Umbilical cord (tissue), 2 donors: ENCODE data around the gene RIMBP2. TPM values are rescaled to one million over a fixed set of nuclear protein-coding genes. Genes with fewer than 3 reads are reported as not detected.

Experiments used
- DNase-seq: peaks from one replicate; pipeline ENCODE4 v3.0.0-alpha.2; 2015; ENCODE audit warnings: low spot score
- total RNA-seq: library from RNA; depleted of rRNA; stranded (reverse); fragments of >200 nt; gene quantifications from one replicate; pipeline ENCODE4 v1.2.3, GENCODE V29; 2014; ENCODE audit warnings: low replicate concordance; ENCODE audit not compliant: insufficient read depth

Gene RIMBP2
- total RNA-seq, 1 donor from 2014 or later, result 1.9 TPM

- no peak for DNase-seq
Measured at GRCh38 chr12:130465046-130465445, 251.1 kb downstream of the RIMBP2 start.

GRCh38 chr12:130463818-130464670 lies 252.1 kb downstream of the RIMBP2 start:
- no peak for DNase-seq

- no peak for DNase-seq
Measured at GRCh38 chr12:130463275-130463658, 252.8 kb downstream of the RIMBP2 start.

DNA sequence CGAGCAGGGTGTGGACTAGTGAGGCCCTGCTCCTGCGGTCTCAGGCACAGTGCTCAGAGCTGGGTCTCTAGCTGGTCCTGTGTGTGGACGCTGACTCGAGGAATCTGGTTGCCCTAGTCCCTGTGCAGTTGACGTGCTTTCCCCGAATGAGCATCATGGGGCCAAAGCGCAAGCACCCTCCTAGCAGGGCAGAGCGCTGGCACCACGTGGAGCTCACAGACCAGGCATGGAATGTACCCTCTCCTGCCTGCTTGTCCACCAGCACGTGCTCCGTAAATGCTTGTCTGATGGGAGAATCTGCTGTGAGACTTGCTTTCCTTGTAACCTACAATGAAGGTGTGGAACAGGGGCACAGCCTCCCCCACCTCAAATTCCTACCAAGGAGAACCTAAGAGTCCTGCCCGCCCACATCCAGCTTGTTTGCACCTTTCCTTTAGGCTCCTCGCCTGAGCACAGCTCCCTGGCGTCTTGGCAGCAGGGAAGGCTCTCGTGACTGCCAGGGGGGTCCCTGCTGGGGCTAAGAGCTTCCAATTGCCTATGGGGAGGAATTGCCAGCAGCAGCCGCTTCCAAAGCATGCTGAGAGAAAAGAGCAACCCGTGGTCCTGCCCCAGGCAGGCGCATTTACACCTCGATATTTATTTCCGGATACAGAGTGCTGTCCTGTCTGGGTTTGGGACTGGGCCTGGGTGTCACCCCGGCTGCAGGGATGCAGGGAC lies 253.4 kb downstream of the RIMBP2 start:
- no peak for DNase-seq

- DNase-seq, result no peak
Measured at GRCh38 chr12:130461839-130462557, 254.1 kb downstream of the RIMBP2 start.

- DNase-seq, result no peak
Measured at GRCh38 chr12:130461447-130461815, 254.7 kb downstream of the RIMBP2 start.

GRCh38 chr12:130460611-130461446 lies 255.3 kb downstream of the RIMBP2 start:
- DNase-seq, result no peak

GRCh38 chr12:130459916-130460315 lies 256.2 kb downstream of the RIMBP2 start:
- no peak for DNase-seq

DNA sequence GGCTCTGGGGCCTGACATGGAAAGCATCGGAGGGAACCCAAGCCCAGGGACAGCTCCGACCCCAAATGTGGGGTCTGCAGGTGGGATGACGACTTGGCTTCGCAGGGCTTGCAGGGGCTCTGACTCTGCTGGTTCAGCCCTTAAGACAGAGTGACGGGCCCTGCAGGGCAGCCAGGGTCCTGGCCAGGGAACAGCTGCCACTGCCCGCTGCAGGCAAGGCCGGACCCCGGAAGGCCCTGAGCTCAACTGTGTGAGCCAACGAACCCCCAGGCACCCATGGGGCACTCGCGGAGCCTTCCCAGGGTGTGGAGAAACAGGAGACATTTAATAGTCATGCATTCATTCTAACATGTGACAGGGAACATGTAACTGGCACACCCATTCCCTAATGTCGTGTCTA lies 257.8 kb downstream of the RIMBP2 start:
- no peak for DNase-seq

- no peak for DNase-seq
Measured at GRCh38 chr12:130457215-130457614, 258.9 kb downstream of the RIMBP2 start.

DNA sequence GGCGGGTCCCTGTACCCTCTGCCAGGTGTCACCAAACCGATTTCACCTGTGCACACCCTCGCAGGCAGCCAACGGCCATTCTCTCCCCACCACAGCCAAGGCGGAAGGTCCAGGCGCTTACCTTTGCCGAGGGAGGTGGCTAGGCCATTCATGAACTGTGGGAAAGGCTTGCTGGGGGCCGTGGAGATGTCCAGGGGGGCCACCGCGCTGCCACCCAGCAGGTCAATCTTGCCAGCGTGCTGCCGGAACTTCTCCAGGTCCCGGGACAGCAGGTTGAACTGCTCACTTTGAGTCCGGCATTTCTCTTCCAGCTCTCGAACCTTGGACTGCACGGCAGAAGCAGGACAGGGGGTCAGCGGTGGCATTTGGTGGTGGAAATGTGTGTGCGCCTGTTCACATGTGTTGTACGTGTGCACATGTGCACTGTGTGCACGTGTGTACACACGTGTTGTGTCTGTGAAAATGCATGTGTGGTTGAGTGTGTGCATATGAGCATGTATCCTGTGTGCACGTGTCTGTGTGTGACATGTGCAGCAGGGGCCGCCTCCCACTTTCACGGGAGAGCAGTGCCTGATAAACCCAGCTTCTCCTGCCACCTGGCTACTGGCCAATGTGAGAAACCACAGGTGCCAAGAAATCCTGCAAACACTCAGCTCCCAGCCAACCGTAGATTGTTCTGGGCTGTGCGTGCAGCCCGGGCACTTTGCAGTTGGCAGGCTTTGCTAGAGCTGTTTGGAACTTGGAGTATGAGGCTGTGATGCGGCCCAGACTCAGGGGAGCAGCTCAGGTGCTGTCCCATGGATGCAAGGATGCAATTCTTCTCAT lies 259.5 kb downstream of the RIMBP2 start:
- DNase-seq, result no peak

GRCh38 chr12:130455161-130455560 lies 260.9 kb downstream of the RIMBP2 start:
- DNase-seq, result no peak

DNA sequence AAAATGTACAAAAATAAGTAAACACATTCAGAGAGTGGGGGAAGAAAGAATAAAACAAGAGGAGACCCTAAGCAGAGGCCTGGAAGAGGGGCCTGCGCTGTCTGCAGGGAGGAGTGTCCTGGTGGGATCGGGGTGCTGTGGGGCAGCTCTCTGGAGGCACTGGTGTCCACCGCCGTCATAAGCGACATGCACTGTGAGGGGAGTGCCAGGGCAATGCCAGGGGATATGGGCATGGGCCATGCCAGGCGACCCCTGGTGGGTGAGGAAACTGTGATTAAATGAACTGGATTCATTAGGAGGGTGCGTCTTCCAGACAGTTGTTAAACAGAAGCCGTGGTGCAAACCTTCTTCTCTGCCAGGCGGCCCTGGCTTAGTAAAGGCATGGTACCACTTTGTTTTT lies 261.8 kb downstream of the RIMBP2 start:
- DNase-seq, result no peak

DNA sequence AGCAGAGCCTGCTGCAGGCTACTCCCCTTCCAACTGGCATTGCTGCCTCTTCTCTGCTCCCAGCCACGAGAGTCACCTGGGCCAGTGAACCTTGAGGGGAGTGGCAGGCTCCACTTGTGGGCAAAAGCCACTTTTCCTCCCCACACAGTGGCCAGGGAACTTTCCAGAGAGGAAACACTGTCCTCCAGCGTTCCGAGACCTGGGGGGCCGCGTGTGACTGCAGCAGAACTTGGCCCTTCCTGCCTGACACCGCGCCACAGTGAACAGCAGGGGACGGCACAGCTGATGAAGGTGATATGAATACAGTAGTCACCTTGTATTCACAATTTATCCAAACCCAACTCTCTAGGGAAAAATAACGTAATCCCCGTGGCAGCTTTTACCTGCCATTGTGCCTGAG lies 263.6 kb downstream of the RIMBP2 start:
- no peak for DNase-seq

GRCh38 chr12:130451001-130451930 lies 264.8 kb downstream of the RIMBP2 start:
- DNase-seq, result no peak

GRCh38 chr12:130449291-130449690 lies 266.8 kb downstream of the RIMBP2 start:
- DNase-seq, result no peak

DNA sequence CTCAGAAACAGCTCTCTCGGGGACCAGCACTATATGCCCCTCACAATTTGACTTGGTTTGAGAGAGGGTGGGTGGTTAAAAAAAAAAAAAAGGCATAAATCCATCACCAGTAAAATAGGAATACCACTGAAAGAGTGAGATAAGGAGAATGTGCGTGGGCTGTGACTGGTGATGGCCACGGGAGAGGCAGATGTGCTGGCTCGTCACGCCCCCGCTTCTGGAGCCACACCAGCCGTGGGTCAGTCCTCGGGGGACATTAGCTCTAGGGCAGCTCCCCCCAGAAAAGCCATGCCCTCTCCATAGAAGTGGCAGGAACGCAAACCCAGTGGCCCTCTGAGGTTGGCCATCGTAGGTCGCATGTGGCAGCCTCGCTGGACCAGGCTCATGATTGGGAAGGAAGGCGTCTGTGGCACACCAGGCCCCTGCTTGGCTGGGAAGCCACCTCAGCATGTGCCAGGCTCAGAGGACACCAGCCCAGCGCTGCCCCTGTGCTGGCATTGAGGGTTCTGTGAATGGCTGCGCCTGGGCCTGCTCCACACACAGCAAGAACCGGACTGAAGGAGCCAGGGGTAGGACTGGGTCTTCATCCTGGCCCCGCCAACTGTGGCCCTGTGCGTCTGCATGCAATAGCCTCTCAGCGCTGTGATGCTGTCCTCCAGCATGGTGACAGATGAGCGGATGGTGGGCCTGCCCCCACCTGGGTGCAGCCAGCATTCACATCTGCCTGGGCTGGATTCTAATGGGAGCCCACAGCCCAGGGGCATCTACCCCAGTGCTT lies 267.9 kb downstream of the RIMBP2 start:
- no peak for DNase-seq

DNA sequence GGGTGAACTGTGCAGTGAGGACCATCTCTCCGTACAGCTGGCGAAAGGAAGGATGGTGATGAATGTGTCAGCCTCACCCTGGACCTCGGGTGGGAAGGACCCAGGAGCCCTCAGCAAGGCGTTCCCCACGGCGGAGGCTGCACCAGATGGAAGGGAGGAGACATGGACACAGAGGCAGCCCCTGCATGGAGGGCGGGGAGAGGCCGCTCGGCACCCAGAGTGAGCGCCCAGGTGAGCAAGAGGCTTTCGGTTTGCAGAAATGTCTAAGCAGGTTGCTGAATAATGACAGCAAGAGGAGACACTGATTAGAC lies 268.5 kb downstream of the RIMBP2 start:
- DNase-seq, result no peak
